Activated T-cell treated with anti-CD3 and anti-CD28 coated beads, Interleukin-2, amount 50 U/mL, for 1 hour (primary cell): ENCODE results near the gene WDPCP.
"Not testable (repeated sequence)": the region's sequence is repeated elsewhere in the genome, so short reads cannot be mapped to it uniquely, and the experiment has no call there.

ENCODE experiments used
- DNase-seq: peaks from one replicate; pipeline ENCODE4 v3.0.0-alpha.2; 2020

The WDPCP gene

DNA sequence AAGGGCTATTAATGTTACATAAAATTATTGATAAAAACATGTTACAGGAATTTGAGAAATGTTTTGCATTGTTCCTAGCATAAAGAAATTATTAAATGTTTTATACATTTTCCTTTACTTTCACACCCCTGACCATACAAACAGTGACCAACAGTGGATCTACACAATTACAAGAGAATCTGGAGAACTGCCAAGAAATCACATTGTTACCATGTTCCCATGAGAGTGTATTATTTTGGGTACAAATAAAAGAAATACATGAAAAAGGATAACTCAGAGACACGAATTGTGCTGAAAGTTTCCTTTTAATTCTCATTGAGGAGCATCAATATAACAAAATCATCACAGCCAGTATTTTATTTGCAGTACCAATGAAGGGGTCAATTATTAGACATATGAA is 150.1 kb downstream of the WDPCP start:
- no peak for DNase-seq

DNA sequence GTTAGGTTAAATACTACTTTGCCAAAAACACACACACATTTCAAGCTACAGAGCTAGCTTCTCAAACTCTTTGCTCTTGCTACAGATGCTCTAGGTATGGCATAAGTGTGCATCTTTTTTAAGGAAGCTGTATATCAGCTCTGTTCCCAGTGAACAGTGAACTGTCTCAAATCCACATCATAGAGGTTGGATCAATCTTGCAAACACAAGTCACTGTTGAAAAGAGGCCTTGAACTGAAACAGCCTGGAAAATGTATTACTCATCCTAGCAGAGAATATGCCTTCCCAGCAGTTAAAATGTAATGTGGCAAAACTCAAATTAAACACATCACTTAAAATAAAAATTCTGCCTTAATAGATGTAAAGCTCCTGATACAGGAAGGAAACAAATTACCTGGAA is 151.8 kb downstream of the WDPCP start:
- no peak for DNase-seq

DNA sequence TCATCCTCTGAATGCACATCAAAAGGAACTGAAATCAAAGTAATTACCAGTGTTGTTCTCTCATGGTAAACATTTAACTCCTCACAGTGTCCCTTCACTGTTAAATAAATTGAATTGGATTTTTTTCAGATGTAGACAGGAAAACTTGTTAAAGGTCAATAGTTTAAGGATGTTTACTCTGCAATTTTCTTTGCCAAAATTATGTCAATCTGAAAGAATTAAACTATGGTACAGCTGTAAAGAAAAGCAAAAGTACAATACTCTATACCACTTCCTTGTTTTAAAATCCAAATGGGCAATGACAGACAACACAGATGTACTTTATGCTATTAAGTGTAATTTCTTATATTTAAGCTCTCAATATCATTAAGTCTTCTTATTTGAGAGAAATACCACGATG is 153.2 kb downstream of the WDPCP start:
- DNase-seq = no peak

DNA sequence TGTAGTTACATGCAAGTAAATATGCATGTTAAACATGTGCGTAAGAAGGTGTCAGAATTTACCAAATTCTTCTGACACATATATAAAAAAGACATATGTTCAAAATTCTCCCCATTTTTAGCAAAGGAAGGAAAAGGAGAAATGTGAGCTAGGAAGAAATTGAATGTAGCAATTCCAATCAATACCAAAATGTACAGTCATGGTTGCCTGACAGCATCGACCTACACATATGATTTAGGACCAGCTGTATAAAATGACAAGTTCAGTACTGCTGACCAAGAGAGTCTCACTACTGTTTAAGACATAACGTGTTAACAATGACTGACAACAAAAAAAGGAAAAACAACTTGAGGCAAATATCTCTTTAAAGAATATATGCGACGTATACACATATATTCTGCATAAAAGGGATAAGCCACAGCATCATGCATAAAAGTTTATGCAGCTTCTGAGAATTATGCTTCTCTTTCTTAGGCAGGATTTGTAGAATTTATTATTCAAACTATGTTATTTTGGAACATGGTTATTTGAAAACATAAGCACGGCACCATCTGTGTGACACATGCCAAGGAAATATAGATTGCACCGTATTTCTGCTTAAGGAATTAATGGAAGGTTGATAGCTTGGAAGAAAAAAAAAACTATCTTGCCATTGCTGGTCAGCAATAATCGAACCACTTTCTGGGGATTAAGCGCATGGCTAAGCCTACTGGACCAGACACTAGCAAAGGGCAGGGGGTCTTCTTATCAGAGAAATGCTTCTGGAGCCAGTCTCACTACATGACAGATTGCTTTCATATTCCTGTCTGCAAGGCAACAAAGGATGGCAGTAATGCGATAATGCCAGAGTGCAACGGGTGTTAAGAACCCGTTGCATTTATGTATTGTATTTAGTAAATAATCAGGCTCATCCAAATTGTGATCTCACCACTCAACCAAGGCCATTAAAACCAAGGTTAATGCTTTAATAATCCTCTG is 154.0 kb downstream of the WDPCP start:
- no peak for DNase-seq

DNA sequence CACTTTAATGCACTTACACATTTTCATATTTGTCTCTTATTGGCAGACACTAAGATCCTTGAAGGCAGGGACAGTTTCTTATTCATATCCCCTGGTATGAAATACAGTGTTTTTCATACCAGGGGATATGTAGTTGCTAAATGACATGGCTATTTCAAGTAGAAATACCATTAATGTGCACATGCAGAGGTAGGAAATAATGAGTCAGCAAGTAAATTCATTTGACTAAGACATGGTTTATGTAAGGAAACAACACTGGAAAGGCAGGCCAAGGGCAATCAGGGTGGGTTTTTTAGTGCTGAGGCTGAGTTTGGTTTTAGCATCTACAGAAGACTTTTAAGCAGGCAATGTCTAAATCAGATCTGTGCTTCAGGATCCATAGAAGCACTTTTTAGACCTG is 155.9 kb downstream of the WDPCP start:
- DNase-seq = no peak

DNA sequence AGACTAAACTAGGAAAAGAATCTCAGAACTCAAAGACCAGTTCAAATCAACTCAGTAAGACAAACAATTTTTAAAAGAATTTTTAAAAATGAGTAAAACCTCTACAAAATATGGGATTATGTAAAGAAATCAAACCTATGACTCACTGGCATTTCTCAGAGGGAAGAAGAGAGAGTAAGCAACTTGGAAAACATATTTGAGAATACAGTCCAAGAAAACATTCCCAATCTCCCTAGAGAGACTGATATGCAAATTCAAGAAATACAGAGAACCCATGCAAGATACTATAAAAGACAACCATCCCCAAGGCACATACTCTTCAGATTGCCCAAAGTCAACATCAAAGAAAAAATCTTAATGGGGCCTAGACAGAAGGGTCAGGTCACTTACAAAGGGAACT is 162.7 kb downstream of the WDPCP start:
- DNase-seq = no peak

DNA sequence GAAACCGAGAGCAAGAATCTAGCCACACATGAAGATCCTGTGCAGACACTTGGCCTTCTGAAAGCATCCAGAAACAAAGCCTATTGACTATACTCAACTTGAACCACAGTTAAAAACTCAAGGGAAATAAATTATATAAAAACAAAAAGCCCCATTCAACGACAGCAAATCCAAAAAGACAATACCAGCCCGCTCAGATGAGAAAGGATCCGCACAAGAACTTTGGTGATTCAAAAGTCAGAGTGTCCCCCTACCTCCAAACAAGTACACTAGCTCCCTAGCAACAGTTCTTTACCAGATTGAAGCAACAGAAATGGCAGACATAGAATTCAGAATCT is 163.2 kb downstream of the WDPCP start:
- no peak for DNase-seq

DNA sequence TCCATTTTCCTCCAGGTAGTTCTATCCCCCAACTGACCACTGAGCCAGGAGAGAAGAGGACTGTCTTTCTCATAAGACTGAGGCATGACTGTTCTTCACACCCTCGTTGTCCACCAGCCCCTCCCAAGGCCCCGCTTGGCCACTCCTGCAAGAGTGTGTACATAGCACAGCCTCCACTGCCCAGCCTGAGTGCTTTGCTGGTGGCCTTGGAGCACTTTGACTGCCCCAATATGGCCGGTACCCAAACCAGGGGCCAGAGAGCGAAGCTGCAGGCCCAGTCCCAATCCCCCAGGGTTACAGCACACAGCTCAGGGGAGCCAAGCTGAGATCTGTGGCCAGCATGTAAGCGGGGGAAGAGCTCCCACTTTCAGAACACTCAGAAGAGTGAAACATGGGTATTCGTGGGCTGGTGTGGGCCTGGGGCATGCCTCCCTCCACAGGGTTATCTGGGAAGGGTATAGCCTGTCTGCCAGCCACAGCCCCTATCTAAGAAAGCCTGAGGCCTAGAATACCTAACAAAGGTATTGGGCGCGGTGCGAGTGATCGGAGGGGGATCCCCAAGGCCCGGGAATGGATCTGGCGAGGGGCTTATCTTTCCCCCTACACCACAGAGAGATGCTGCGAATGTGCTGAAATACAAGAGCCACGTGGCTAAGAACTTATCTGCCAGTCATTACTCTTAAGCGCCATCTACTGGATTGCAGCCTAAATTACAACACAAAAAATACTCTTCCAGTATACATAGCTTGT is 163.8 kb downstream of the WDPCP start:
- DNase-seq = no peak

DNA sequence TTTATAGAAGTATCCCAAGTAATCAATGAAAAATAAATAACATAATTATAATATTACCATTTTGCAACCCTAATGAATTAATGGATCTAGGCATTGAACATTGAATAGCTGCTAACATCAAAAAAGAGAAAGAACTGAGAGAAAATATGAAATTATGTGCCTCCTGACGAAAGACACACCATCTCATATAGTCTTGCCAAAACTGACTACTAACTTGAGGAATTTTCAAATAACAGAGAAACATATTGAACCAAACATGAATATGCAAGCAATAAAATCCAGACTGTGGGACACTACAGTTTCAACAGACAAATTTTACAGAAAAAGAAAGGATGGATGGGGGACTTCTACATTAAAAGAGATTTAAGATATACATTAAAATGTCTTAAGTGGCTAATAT is 165.7 kb downstream of the WDPCP start:
- no peak for DNase-seq

DNA sequence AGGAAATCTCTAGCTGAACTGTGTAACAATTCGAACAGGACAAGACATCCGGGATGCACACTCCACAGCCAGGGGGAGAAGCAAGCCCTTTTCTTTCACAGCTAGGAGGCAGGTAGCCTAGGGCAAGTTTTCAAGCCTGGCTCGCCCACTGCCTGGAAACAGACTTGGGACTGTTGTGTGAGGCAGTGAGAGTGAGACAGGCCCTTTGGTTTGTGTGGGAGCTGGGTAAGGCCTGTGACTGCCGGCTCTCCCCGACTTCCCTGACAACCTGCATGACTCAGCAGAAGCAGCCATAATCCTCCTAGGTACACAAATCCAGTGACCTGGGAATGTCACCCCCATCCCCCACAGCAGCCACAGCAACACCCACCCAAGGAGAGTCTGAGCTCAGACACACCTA is 179.7 kb downstream of the WDPCP start:
- no peak for DNase-seq

DNA sequence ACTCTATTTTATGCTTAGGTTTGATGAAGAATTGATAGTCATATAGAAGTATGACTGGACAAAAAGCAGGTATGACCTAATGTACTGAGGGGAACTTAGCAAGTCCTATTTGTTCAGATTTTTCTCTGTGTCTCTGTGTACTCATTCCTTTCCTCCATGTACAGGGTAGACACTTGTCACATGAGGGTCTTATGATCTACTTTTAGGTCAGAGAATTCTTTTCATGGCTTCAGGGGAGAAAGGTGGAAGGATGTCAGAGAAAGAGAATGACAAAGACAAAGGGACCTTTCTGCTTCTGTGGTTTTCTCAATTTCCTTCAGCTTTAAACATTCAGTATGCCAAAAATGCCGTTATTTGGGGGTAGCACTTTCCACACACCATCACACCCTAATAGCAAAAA is 181.6 kb downstream of the WDPCP start:
- no peak for DNase-seq

DNA sequence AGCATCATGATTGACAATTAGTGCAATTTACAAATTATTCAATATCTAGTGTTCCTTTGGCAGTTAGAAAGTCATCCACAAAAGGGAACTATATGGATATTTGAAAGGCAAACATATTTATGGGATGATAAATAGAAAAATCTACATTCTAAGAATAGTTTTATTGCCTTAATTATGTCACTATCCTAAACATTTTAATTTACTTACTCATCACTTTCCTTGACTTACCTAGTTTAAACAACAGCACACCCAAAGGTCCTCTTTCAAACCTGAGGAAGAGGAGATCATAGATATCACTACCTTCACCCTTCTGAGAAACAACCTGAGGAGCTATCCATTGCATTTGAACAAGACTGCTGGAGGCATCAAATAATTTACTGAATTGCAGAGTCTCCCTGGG is 184.5 kb downstream of the WDPCP start:
- no peak for DNase-seq

DNA sequence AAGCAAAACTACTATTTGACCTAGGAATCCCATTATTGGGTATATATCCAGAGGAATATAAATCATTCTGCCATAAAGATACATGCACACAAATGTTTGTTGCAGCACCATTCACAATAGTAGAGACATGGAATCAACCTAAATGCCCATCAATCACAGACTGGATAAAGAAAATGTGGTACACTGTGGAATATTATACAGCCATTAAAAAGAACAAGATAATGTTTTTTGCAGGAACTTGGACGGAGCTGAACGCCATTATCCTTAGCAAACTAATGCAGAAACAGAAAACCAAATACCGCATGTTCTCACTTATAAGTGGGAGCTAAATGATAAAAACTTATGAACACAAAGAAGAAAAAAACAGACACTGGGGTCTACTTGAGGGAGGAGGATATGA is 185.4 kb downstream of the WDPCP start:
- DNase-seq = not testable (repeated sequence)

DNA sequence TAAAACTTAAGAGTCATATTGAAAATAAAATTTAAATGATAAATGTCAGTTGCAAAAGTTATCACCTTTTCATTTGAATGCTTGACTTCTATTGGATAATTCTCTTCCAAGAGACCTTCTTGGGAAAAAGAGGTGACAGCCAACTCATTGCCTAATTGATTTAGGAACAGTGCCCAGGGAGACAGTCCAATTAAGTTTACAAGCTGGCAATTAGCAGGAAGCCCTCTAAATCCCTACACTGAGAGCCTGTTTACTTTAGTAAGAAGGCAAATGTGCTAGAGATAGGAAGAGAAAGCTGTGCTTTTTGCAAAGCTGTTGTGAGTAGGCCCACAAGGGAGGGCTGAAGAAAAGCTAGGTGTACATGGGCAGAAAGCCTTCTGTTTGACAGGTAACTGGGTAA is 189.1 kb downstream of the WDPCP start:
- no peak for DNase-seq

DNA sequence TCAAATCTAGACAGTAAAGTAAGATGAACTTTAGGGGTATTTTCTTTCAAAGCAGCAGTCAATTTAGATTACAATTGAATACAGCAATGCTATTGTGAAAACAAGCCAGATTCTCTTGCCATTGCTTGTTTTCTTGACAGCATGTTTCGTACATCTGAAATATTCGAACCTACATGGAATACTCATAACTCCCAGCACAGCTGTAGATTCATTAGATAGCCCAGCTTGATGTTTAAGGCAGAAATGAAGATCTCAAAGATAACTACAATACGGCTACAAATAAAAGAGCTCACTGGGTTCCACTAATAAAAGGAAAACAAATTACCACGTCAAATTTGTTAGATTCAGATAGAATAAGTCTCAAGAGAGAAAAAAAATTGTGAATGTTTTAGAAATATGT is 208.8 kb downstream of the WDPCP start:
- DNase-seq = no peak

DNA sequence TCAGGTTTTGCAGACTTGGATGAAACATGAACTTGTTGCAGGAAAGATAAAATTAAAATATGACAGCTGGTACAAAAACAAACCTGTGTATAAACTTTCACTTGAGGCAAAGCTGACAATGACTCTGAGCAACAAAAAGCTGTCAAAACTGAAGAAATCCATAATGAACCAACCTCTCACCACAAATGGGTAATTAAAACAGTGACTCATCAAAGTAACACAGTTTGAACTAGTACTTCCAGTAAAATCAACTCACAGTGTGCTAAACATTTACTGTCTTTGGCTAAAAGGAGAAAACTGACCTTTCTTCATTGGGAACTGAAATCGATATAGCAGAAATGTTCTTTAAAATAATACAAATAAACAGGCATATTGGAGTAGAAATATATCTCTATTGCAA is 209.7 kb downstream of the WDPCP start:
- no peak for DNase-seq

DNA sequence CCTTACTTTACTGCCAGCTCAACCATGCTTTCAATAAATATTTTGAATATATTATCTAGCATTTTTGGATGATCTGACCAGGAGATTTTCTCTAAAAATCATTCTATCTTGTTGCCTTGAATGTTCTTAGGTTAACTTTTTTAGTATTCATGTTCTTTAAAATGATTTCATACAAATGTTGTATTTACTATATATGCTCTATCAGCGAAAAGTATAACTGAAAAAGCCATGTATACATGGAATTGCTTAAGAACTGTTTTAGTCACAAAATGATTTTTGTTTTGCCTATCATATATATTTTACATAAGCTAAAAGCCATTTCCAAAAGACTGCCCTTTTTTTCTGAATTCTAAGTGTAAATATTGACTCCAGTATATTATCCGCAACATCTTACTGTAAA is 213.9 kb downstream of the WDPCP start:
- no peak for DNase-seq

DNA sequence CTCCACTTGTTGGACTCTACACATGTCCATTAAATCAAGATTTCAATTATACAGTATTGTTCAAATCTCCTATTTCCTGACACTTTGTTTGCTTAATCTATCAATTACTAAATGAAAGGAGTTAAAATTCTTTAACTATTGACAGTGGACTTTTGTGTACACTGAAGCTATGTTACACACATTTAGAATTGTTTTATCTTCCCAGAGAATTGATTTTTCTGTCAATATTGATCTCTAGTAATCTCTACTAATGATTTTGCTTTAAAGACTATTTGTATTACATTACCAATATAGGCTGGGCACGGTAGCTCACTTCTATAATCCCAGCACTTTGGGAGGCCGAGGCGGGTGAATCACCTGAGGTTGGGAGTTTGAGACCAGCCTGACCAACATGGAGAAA is 215.7 kb downstream of the WDPCP start:
- no peak for DNase-seq

DNA sequence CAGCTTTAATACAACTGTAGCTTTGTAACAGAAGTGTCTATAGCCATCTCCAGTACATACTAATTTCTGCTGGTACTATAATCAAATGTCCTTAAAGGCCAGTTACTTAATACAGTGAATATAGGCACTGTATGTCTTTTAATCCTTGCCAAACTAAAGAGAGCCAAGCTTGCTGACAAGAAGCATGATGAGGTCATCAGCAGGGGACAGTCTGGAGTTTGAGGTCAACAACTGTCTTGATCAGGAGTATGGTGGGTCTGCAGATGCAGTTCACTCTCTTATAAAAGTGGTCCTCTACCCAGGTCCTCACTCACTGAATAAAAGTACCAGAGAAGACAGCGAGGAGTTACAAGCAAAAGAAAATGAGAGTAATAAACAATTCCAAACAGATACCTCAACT is 219.1 kb downstream of the WDPCP start:
- DNase-seq = no peak

DNA sequence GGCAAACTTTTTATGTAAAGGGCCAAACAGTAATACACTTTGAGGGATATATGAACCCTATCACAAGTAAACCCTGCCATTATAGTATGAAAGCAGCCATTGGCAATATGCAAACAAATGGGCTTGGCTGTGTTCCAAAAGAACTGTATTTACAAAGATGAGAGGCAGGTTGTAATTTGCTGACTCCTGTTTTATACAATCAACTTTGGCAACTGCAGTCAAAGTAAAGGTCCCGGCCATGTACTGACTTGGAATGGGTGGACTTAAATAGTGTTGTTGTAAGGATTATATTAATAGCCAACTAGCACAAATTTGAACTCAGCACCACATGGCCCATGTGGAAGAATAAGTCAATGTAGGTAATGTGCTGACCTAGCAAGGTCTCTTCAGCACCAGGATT is 223.4 kb downstream of the WDPCP start:
- no peak for DNase-seq

DNA sequence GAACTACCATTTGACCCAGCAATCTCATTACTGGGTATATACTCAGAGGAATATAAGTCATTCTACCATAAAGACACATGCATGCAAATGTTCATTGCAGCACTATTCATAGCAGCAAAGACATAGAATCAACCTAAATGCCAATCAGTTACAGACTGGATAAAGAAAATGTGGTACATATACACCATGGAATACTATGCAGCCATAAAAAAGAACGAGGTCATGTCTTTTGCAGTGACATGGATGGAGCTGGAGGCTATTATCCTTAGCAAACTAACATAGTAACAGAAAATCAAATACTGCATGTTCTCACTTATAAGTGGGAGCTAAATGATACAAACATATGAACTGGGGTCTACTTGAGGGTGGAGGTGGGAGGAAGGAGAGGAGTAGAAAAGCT is 230.6 kb downstream of the WDPCP start:
- DNase-seq = not testable (repeated sequence)

DNA sequence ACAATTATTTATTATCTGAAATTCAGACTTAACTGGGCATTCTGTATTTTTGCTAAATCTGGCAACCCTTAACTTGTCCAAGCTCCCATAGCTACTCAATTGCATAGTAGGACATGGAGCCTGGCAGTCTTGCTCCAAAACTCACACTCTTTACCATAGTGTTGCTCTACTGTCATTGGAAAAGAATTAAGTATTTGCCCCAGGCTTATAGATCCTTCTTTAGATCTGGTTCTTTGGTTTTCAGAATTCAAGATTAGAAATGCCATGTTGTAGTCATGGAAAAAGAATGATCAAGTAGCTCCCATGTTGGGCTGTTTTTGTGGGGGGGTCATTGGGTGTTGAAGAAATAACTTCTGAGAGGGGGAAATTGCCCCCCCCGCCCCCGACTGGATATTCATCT is 240.9 kb downstream of the WDPCP start:
- no peak for DNase-seq

DNA sequence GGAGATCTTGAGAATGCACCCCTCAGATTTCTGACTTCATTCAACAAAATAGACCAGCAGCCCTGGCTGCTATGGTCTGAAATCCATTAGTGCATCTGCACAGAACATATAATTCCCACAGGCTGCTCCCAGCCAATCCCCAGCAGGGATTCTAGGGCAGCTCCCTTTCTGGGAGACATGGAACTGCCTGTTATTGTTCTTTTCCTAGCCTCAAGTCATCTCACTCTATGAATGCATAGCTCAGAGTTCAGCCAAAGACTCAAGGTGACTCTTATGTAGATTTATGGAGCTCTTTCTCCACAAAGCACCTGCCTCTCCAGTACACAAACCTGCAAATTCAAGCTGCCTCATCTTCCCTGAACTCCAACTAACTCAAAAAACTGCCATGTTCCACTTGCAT is 241.9 kb downstream of the WDPCP start:
- no peak for DNase-seq

DNA sequence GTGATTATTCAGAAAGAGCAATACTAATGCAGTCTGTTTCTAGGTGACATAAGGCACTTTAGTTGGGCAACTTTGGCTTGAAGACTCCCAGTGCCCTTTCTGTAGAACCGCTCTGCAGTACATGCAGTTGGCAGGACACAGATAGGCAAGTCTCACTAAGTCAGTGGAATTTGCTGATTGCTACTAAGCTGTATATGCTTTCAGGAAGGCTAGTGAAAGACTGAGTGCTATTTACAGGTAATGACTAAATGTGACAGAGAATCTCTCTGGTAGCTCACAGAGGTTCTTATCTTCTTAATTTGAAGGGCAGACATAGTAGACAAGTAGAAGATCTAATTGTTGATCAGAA is 243.0 kb downstream of the WDPCP start:
- DNase-seq = no peak
